GM23248 (cell line): ENCODE results near the gene TSSK2. TPM values are rescaled to one million over a fixed set of nuclear protein-coding genes. Genes with fewer than 3 reads are reported as not detected.

Experiments
- DNase-seq: peaks from one replicate; pipeline ENCODE4 v3.0.0-alpha.2; 2015
- H2AFZ ChIP-seq: fragments of 200-600 bp; sonication (generic); 2 replicates; pipeline ENCODE4 v1.6.1; 2016; ENCODE audit warnings: antibody characterized with exemption
- H3F3A ChIP-seq: fragments of 200-600 bp; sonication (generic); 2 replicates; pipeline ENCODE4 v1.6.1; 2016; ENCODE audit warnings: mild to moderate bottlenecking, antibody characterized with exemption, mixed run types; ENCODE audit not compliant: insufficient read depth
- H3K27ac ChIP-seq: fragments of 200-600 bp; sonication (generic); 2 replicates; pipeline ENCODE4 v1.5.1; 2016; ENCODE audit warnings: mild to moderate bottlenecking
- H3K27me3 ChIP-seq: fragments of 200-600 bp; sonication (generic); replicated peaks from 2 replicates; pipeline ENCODE4 v1.6.1; 2016; ENCODE audit warnings: mild to moderate bottlenecking; ENCODE audit not compliant: insufficient read depth
- H3K36me3 ChIP-seq: fragments of 200-600 bp; sonication (generic); 2 replicates; pipeline ENCODE4 v1.6.1; 2016; ENCODE audit warnings: low read depth, mild to moderate bottlenecking
- H3K4me1 ChIP-seq: fragments of 200-600 bp; sonication (generic); 2 replicates; pipeline ENCODE4 v1.6.1; 2016; ENCODE audit warnings: mild to moderate bottlenecking; ENCODE audit not compliant: insufficient read depth
- H3K4me2 ChIP-seq: fragments of 200-600 bp; sonication (generic); one replicate; pipeline ENCODE4 v1.6.1; 2016; ENCODE audit warnings: mild to moderate bottlenecking; ENCODE audit not compliant: unreplicated experiment
- H3K4me3 ChIP-seq: fragments of 200-600 bp; sonication (generic); 2 replicates; pipeline ENCODE4 v1.5.1; 2016; ENCODE audit warnings: mild to moderate bottlenecking
- H3K79me2 ChIP-seq: fragments of 200-600 bp; sonication (generic); 2 replicates; pipeline ENCODE4 v1.6.1; 2016; ENCODE audit warnings: mild to moderate bottlenecking; ENCODE audit not compliant: insufficient read depth
- H3K9ac ChIP-seq: fragments of 200-600 bp; sonication (generic); 2 replicates; pipeline ENCODE4 v1.6.1; 2016; ENCODE audit warnings: mild to moderate bottlenecking
- H3K9me2 ChIP-seq: fragments of 200-600 bp; sonication (generic); 2 replicates; pipeline ENCODE4 v1.6.1; 2016; ENCODE audit warnings: mixed run types, mild to moderate bottlenecking, moderate library complexity; ENCODE audit not compliant: insufficient read depth
- H3K9me3 ChIP-seq: fragments of 200-600 bp; sonication (generic); one replicate; pipeline ENCODE4 v1.6.1; 2017; ENCODE audit warnings: low read depth
- H4K20me1 ChIP-seq: fragments of 200-600 bp; sonication (generic); 2 replicates; pipeline ENCODE4 v1.6.0; 2016; ENCODE audit not compliant: insufficient read depth
- EZH2 ChIP-seq: fragments of 200-600 bp; sonication (generic); IDR thresholded peaks from 2 replicates; pipeline ENCODE4 v1.6.1; 2018; ENCODE audit warnings: antibody characterized with exemption, mild to moderate bottlenecking; ENCODE audit not compliant: insufficient read depth, poor library complexity, severe bottlenecking
- EZH2phosphoT487 ChIP-seq: fragments of 200-600 bp; sonication (generic); IDR thresholded peaks from 2 replicates; pipeline ENCODE4 v1.6.1; 2018; ENCODE audit warnings: antibody characterized with exemption, moderate library complexity, mild to moderate bottlenecking, low read depth; ENCODE audit not compliant: insufficient read depth
- whole genome bisulfite sequencing, 2 experiments: methylation state at CpG; one replicate each; pipeline ENCODE4 v1.1.6; 2015 to 2017; ENCODE audit warnings: low lambda C conversion rate in 2 of 2, low coverage in 1 of 2; ENCODE audit errors: missing lambda C conversion rate in 2 of 2; 5-methylcytosine and 5-hydroxymethylcytosine counted together
- in situ Hi-C: fragments of 300-500 bp; cut with MboI; formaldehyde crosslinking; loops from 2 replicates; pipeline ENCODE4 v1.15.0; 2020
- polyA plus RNA-seq: library from polyadenylated mRNA; unstranded; fragments of >200 nt; fragmentation: Nextera tagmentation; extraction: Ambion mirVana; gene quantifications from 2 replicates; pipeline ENCODE4 v1.2.1, GENCODE V29; 2016
- total RNA-seq: library from RNA; depleted of rRNA; stranded (reverse); fragments of >200 nt; shearing (Covaris generic); gene quantifications from 2 replicates; pipeline ENCODE4 v1.2.3, GENCODE V29; 2014

TSSK2 gene
- total and polyA plus RNA-seq, 2 experiments from 2014 or later = not detected

DNA sequence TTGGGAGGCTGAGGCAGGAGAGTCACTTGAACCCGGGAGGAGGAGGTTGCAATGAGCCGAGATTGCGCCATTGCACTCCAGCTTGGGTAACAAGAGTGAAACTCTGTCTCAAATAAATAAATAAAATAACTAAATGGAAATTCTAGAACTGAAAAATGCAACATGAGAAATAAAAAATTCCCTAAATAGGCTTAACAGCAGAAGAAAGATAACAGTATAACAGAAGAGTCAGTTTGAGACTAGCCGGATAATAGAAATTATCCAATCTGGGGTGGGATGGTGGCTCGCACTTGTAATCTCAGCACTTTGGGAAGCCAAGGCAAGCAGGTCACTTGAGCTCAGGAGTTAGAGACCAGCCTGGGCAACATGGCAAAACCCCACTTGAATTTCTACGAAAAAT, 33.3 kb downstream of the TSSK2 start:
- Histone ChIP-seq H3F3A (no peaks in the 10 kb centered on the region), H3K4me3 (no peak overlapping the region), H3K4me1 (no peaks in the 10 kb centered on the region), H3K9me3 (no peaks in the 10 kb centered on the region), H3K9me2 (no peaks in the 10 kb centered on the region), H3K27ac (no peak overlapping the region), H3K9ac (no peak overlapping the region), H2AFZ (no peak overlapping the region), H3K4me2 (no peak overlapping the region), H3K27me3 (peaks cover 26% of the 10 kb centered on the region), H3K79me2 (no peaks in the 10 kb centered on the region), H3K36me3 (no peaks in the 10 kb centered on the region), H4K20me1 (no peaks in the 10 kb centered on the region)
- whole genome bisulfite sequencing, 2 experiments = 82 to 84% methylated on average over 6 of the region's 6 CpGs
- TF ChIP-seq EZH2phosphoT487 (no peak), EZH2 (no peak)
- no peak for DNase-seq
- in situ Hi-C loops = no loop called here

DNA sequence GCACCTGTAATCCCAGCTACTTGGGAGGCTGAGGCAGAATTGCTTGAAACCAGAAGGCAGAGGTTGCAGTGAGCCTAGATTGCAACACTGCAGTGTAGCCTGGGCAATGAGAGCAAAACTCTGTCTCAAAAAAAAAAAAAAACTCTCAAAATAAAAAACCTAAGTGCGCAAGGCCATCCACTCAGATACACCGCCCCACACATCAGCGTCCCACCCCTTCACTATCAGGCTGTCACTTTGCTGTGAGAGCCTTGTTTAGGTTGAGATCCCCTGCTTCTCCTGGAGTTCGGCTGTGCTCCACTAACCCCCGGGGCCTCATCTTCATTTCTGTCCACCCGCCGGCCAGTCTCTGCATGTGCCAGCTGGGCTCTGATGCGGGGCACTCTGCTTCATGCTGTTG, 35.3 kb downstream of the TSSK2 start:
- DNase-seq = no peak
- Histone ChIP-seq H4K20me1 (no peaks in the 10 kb centered on the region), H3K9ac (no peak overlapping the region), H3K27ac (no peak overlapping the region), H3K4me1 (peaks cover 6% of the 10 kb centered on the region; the same call in 1 of the 2 replicates), H3K4me2 (no peak overlapping the region), H3K79me2 (no peaks in the 10 kb centered on the region), H2AFZ (no peak overlapping the region), H3F3A (no peaks in the 10 kb centered on the region), H3K4me3 (no peak overlapping the region), H3K9me2 (no peaks in the 10 kb centered on the region), H3K9me3 (no peaks in the 10 kb centered on the region), H3K36me3 (no peaks in the 10 kb centered on the region), H3K27me3 (peaks cover 26% of the 10 kb centered on the region)
- in situ Hi-C loops = no loop called here
- no peak for TF ChIP-seq EZH2
- TF ChIP-seq EZH2phosphoT487 = no peak
- 61 to 67% methylated on average over 8 of the region's 8 CpGs for WGBS, 2 experiments

DNA sequence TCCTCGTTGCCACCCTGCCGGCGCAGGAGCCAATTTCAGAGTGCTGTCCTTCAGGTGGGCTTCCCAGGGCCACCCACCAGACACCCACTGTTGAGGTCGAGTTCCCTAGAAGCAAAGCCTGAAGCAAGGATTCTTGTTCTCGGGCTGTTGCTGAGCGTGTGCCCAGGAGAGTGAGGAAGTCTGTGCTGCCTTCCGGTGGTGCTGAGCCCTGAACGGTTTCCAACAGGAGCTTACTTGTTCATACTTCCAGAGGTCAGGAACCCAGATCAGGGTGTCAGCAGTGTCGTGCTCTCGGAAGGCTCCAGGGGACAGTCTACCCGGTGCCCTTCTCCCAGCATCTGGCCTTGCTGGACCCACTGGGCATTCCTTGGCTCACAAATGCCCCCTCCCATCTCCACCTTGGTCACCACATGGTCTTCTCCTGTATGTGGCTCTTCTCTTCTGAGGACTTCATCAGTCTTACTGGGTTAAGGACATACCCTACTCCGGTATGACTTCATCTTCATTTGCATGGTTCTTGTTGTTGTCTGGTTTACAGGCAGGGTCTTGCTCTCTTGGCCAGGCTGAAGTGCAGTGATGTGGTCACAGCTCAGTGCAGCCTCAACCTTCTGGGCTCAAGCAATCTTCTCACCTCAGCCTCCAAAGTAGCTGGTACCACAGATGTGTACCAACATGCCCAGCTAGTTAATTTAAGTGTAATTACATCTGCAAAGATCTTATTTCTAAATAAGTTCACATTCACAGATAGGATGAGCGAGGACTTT, 36.2 kb downstream of the TSSK2 start:
- Histone ChIP-seq H3K4me3 (no peak overlapping the region), H3F3A (no peaks in the 10 kb centered on the region), H3K9ac (no peak overlapping the region), H3K36me3 (no peaks in the 10 kb centered on the region), H3K9me2 (no peaks in the 10 kb centered on the region), H3K4me1 (peaks cover 6% of the 10 kb centered on the region; the same call in 1 of the 2 replicates), H4K20me1 (no peaks in the 10 kb centered on the region), H2AFZ (no peak overlapping the region), H3K4me2 (no peak overlapping the region), H3K9me3 (no peaks in the 10 kb centered on the region), H3K27ac (no peak overlapping the region), H3K79me2 (peaks cover 7% of the 10 kb centered on the region), H3K27me3 (peaks cover 26% of the 10 kb centered on the region)
- TF ChIP-seq EZH2 (no peak), EZH2phosphoT487 (no peak)
- WGBS, 2 experiments = 67 to 70% methylated on average over 13 of the region's 13 CpGs
- no peak for DNase-seq
- in situ Hi-C loops = no loop called here

DNA sequence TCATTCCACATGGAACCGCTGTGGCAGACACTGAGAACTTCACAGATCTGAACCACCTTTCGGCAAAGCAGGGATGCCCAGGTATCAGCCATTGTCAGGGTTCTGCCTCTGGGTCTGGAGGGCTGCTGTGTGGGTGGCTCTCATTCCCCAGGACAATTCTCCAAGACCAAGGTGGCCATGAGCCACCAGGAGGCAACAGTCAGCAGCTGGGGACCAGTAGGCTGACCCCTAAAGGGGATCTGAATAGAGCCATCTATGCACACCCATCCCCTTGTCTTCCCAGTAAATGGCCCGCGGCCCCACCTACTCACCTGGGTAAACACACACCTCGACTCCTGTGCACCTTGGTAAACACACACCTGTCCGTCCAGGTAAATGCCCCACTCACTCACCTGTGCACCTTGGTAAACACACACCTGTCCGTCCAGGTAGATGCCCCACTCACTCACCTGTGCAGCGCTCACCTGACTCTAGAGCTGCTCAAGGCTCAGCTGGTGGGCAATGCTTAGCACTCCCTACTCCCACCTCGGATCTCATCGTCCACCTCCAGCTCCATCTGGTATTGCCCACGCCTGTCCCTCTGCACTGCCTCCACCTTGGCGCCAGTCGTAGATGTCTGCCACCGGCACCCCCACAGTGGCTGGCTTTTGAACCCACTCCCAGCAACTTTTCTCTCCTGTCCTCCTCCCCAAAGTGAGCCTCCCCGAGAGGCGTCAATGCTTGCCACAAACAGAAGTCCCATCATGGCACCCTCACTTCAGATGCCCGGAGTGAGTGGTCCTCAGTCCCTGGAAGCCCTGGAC, 37.2 kb downstream of the TSSK2 start:
- no peak for TF ChIP-seq EZH2
- no peak for TF ChIP-seq EZH2phosphoT487
- H3K9me2 ChIP-seq = no peaks in the 10 kb centered on the region
- no peak overlapping the region for H3K4me2 ChIP-seq
- H3K9ac ChIP-seq = no peak overlapping the region
- no peaks in the 10 kb centered on the region for H3F3A ChIP-seq
- H3K4me1 ChIP-seq = peaks cover 6% of the 10 kb centered on the region; the same call in 1 of the 2 replicates
- in situ Hi-C loops = no loop called here
- H3K36me3 ChIP-seq = no peaks in the 10 kb centered on the region
- DNase-seq = no peak
- H3K79me2 ChIP-seq = peaks cover 17% of the 10 kb centered on the region
- H2AFZ ChIP-seq = no peak overlapping the region
- 77 to 80% methylated on average over 17 of the region's 17 CpGs for WGBS, 2 experiments
- H3K27me3 ChIP-seq = peaks cover 26% of the 10 kb centered on the region
- no peaks in the 10 kb centered on the region for H4K20me1 ChIP-seq
- H3K4me3 ChIP-seq = no peak overlapping the region
- H3K27ac ChIP-seq = no peak overlapping the region
- H3K9me3 ChIP-seq = no peaks in the 10 kb centered on the region
